ENCODE results near the gene RFX8.

Gene RFX8

GRCh38 chr2:101450965-101451364, 23.9 kb downstream of the RFX8 start:
- TF ChIP-seq EZH2phosphoT487 (conservative IDR thresholded peaks at IDR 0.05; ENCODE audit: low read length) (no peak), CTCF (IDR thresholded peaks at IDR 0.05; ENCODE audit: insufficient read depth, low read length, poor library complexity, severe bottlenecking) (no peak)
- H2AFZ ChIP-seq (ENCODE audit: low read depth, low read length, severe bottlenecking), result no peak overlapping the region
- no peak overlapping the region for H3K4me2 ChIP-seq (ENCODE audit: low read depth, low read length, poor library complexity, severe bottlenecking)
- no peak overlapping the region for H3K4me3 ChIP-seq (ENCODE audit: insufficient read depth, low read length, poor library complexity, severe bottlenecking)
- no peaks in the 10 kb centered on the region for H3K9me3 ChIP-seq (ENCODE audit: insufficient read depth, low read length)
- H3K9ac ChIP-seq (ENCODE audit: low read length), result no peak overlapping the region
- no peak overlapping the region for H3K27ac ChIP-seq (ENCODE audit: low read depth, low read length)
- no peaks in the 10 kb centered on the region for H3K27me3 ChIP-seq (ENCODE audit: low read length)
- no peaks in the 10 kb centered on the region for H3K79me2 ChIP-seq (ENCODE audit: insufficient read depth, low read length)
- H3K9me2 ChIP-seq (replicated peaks; ENCODE audit: insufficient read depth, low read length), result no peaks in the 10 kb centered on the region
- H3F3A ChIP-seq (ENCODE audit: insufficient read depth), result no peaks in the 10 kb centered on the region
- no peaks in the 10 kb centered on the region for H3K36me3 ChIP-seq (ENCODE audit: low read length)
- H4K20me1 ChIP-seq (ENCODE audit: low read depth, low read length), result no peaks in the 10 kb centered on the region

- Histone ChIP-seq H3K9me2 (replicated peaks; ENCODE audit: insufficient read depth, low read length) (no peaks in the 10 kb centered on the region), H2AFZ (ENCODE audit: low read depth, low read length, severe bottlenecking) (no peak overlapping the region), H3K79me2 (ENCODE audit: insufficient read depth, low read length) (no peaks in the 10 kb centered on the region), H3K4me3 (ENCODE audit: insufficient read depth, low read length, poor library complexity, severe bottlenecking) (no peak overlapping the region), H3K27ac (ENCODE audit: low read depth, low read length) (no peak overlapping the region), H3K4me2 (ENCODE audit: low read depth, low read length, poor library complexity, severe bottlenecking) (no peak overlapping the region), H3K9me3 (ENCODE audit: insufficient read depth, low read length) (no peaks in the 10 kb centered on the region), H3K27me3 (ENCODE audit: low read length) (no peaks in the 10 kb centered on the region), H3K9ac (ENCODE audit: low read length) (no peak overlapping the region), H4K20me1 (ENCODE audit: low read depth, low read length) (no peaks in the 10 kb centered on the region), H3F3A (ENCODE audit: insufficient read depth) (no peaks in the 10 kb centered on the region), H3K36me3 (ENCODE audit: low read length) (no peaks in the 10 kb centered on the region)
- no peak for TF ChIP-seq EZH2phosphoT487 (conservative IDR thresholded peaks at IDR 0.05; ENCODE audit: low read length)
- TF ChIP-seq CTCF (IDR thresholded peaks at IDR 0.05; ENCODE audit: insufficient read depth, low read length, poor library complexity, severe bottlenecking), result no peak
Measured at GRCh38 chr2:101446869-101447268, 28.0 kb downstream of the RFX8 start.

GRCh38 chr2:101442667-101443061, 32.2 kb downstream of the RFX8 start:
- TF ChIP-seq EZH2phosphoT487 (conservative IDR thresholded peaks at IDR 0.05; ENCODE audit: low read length) (no peak), CTCF (IDR thresholded peaks at IDR 0.05; ENCODE audit: insufficient read depth, low read length, poor library complexity, severe bottlenecking) (no peak)
- Histone ChIP-seq H3K4me2 (ENCODE audit: low read depth, low read length, poor library complexity, severe bottlenecking) (no peak overlapping the region), H3K9me2 (replicated peaks; ENCODE audit: insufficient read depth, low read length) (no peaks in the 10 kb centered on the region), H3K4me3 (ENCODE audit: insufficient read depth, low read length, poor library complexity, severe bottlenecking) (no peak overlapping the region), H3K36me3 (ENCODE audit: low read length) (no peaks in the 10 kb centered on the region), H3K27me3 (ENCODE audit: low read length) (no peaks in the 10 kb centered on the region), H4K20me1 (ENCODE audit: low read depth, low read length) (no peaks in the 10 kb centered on the region), H3F3A (ENCODE audit: insufficient read depth) (no peaks in the 10 kb centered on the region), H3K9me3 (ENCODE audit: insufficient read depth, low read length) (no peaks in the 10 kb centered on the region), H3K9ac (ENCODE audit: low read length) (no peak overlapping the region), H2AFZ (ENCODE audit: low read depth, low read length, severe bottlenecking) (no peak overlapping the region), H3K79me2 (ENCODE audit: insufficient read depth, low read length) (no peaks in the 10 kb centered on the region), H3K27ac (ENCODE audit: low read depth, low read length) (no peak overlapping the region)

All from SU-DHL-6 (cell line).